GM12878 (cell line): ENCODE results near the gene AAMP. TPM values are rescaled to one million over a fixed set of nuclear protein-coding genes. Genes with fewer than 3 reads are reported as not detected.

Source experiments
- ATAC-seq: fragments of 200-7000 bp; cut with Tn5 transposase; 3 replicates; pipeline ENCODE4 v1.9.1; 2020; ENCODE audit warnings: mild to moderate bottlenecking, moderate library complexity
- BruUV-seq: library from RNA; stranded (reverse); fragments of 400-500 nt; replicated peaks from 2 replicates; lab custom pipeline; 2021; lab: Mats Ljungman, UMichigan
- CTCF ChIA-PET: fragments of 300-600 bp; sonication (Branson Sonifier 250); formaldehyde crosslinking; extraction: SDS; loops from one replicate; lab custom pipeline; 2021; ENCODE audit warnings: inconsistent platforms; lab: Yijun Ruan, JAX
- POLR2A ChIA-PET: fragments of 350-600 bp; formaldehyde crosslinking; extraction: SDS; loops from one replicate; lab custom pipeline; 2021; ENCODE audit warnings: inconsistent platforms; lab: Charles Lee
- RAD21 ChIA-PET: fragments of 300-600 bp; sonication (Branson Sonifier 250); formaldehyde crosslinking; loops from one replicate; lab custom pipeline; 2023; ENCODE audit warnings: antibody characterized with exemption; ENCODE audit not compliant: unreplicated experiment; lab: Charles Lee
- SMC1A ChIA-PET: fragments of 300-600 bp; sonication (Branson Sonifier 250); formaldehyde crosslinking; loops from one replicate; lab custom pipeline; 2023; ENCODE audit not compliant: unreplicated experiment, uncharacterized antibody; lab: Charles Lee
- DNase-seq: peaks from one replicate; pipeline ENCODE4 v3.0.0-alpha.2; 2011; ENCODE audit warnings: low read depth, low spot score
- FAIRE-seq: peaks from 3 replicates; lab custom pipeline; 2011; peaks lifted over from hg19 to GRCh38; lab: Jason Lieb, UNC
- H2AFZ ChIP-seq: 2 replicates; pipeline ENCODE4 v1.6.0; 2011; ENCODE audit warnings: low read depth, low read length, control low read depth; ENCODE audit not compliant: control insufficient read depth
- H3K27ac ChIP-seq: 2 replicates; pipeline ENCODE4 v1.5.1; 2011; ENCODE audit warnings: control low read depth; ENCODE audit not compliant: control insufficient read depth, insufficient read depth
- H3K27me3 ChIP-seq, 2 experiments: replicated peaks in 1 of 2; 2 replicates each; pipeline versions ENCODE4 v1.6.0 to v1.6.1; 2011; ENCODE audit warnings: low read length in 1 of 2; ENCODE audit not compliant: control insufficient read depth in 2 of 2, insufficient read depth in 2 of 2
- H3K36me3 ChIP-seq, 2 experiments: 2 replicates each; pipeline ENCODE4 v1.5.1; 2011; ENCODE audit warnings: low read length in 1 of 2; ENCODE audit not compliant: control insufficient read depth in 2 of 2, insufficient read depth in 2 of 2
- H3K4me1 ChIP-seq: 2 replicates; pipeline ENCODE4 v1.6.1; 2011; ENCODE audit warnings: mild to moderate bottlenecking, low read length, moderate library complexity, mixed read lengths; ENCODE audit not compliant: control insufficient read depth, insufficient read depth
- H3K4me2 ChIP-seq: 2 replicates; pipeline ENCODE4 v1.6.0; 2011; ENCODE audit warnings: control low read depth; ENCODE audit not compliant: control insufficient read depth, insufficient read depth
- H3K4me3 ChIP-seq: fragments of 200-600 bp; sonication (generic); 2 replicates; pipeline ENCODE4 v1.5.1; 2016
- H3K79me2 ChIP-seq: 2 replicates; pipeline ENCODE4 v1.6.0; 2011; ENCODE audit warnings: low read length; ENCODE audit not compliant: control insufficient read depth, insufficient read depth
- H3K9ac ChIP-seq: 2 replicates; pipeline ENCODE4 v1.8.0; 2011; ENCODE audit warnings: low read length, control low read depth, mixed read lengths; ENCODE audit not compliant: control insufficient read depth, insufficient read depth
- H3K9me3 ChIP-seq: replicated peaks from 3 replicates; pipeline ENCODE4 v1.5.1; 2011; ENCODE audit warnings: mild to moderate bottlenecking, low read length; ENCODE audit not compliant: control insufficient read depth, insufficient read depth
- H4K20me1 ChIP-seq: 2 replicates; pipeline ENCODE4 v1.6.0; 2011; ENCODE audit not compliant: control insufficient read depth, insufficient read depth
- CBFB ChIP-seq: IDR thresholded peaks from 2 replicates; pipeline ENCODE4 v1.6.1; 2016; ENCODE audit warnings: antibody characterized with exemption, low read depth
- EED ChIP-seq: sonication (generic); IDR thresholded peaks from 2 replicates; pipeline ENCODE4 v1.6.1; 2016; ENCODE audit warnings: antibody characterized with exemption, low read depth
- FOS ChIP-seq: IDR thresholded peaks from 3 replicates; pipeline ENCODE4 v1.6.1; 2011; ENCODE audit warnings: borderline replicate concordance; ENCODE audit not compliant: insufficient read length; ENCODE audit errors: extremely low read depth
- IRF4 ChIP-seq: IDR thresholded peaks from 2 replicates; pipeline ENCODE4 v1.6.1; 2011; ENCODE audit warnings: low read depth, low read length
- KAT2A ChIP-seq: conservative IDR thresholded peaks from 2 replicates; pipeline ENCODE4 v1.6.1; 2011; ENCODE audit warnings: low read depth, low read length; ENCODE audit not compliant: control insufficient read depth
- MEF2A ChIP-seq: IDR thresholded peaks from 2 replicates; pipeline ENCODE4 v1.6.1; 2011; ENCODE audit warnings: low read depth, mild to moderate bottlenecking, low read length, moderate library complexity; ENCODE audit not compliant: insufficient read depth
- NFXL1 ChIP-seq: fragments of 450-650 bp; IDR thresholded peaks from 2 replicates; pipeline ENCODE4 v1.6.1; 2017; ENCODE audit warnings: antibody characterized with exemption, mild to moderate bottlenecking, borderline replicate concordance
- PAX8 ChIP-seq: fragments of 450-650 bp; IDR thresholded peaks from 2 replicates; pipeline ENCODE4 v1.6.1; 2017; ENCODE audit warnings: mild to moderate bottlenecking, moderate library complexity
- POU2F2 ChIP-seq: IDR thresholded peaks from 3 replicates; pipeline ENCODE4 v1.6.1; 2011; ENCODE audit warnings: low read depth, mild to moderate bottlenecking, low read length, borderline replicate concordance
- RCOR1 ChIP-seq: conservative IDR thresholded peaks from 2 replicates; pipeline ENCODE4 v1.6.1; 2012; ENCODE audit warnings: low read depth, low read length, improper control_type of control experiment
- SPI1 ChIP-seq: IDR thresholded peaks from 2 replicates; pipeline ENCODE4 v1.6.1; 2011; ENCODE audit warnings: low read depth, mild to moderate bottlenecking, low read length, moderate library complexity, borderline replicate concordance; ENCODE audit not compliant: insufficient read depth
- TAF1 ChIP-seq: IDR thresholded peaks from 2 replicates; pipeline ENCODE4 v1.6.1; 2011; ENCODE audit warnings: mild to moderate bottlenecking, low read depth, low read length, borderline replicate concordance
- TARDBP ChIP-seq: IDR thresholded peaks from 2 replicates; pipeline ENCODE4 v1.6.1; 2016; ENCODE audit warnings: borderline replicate concordance
- ZNF274 ChIP-seq: IDR thresholded peaks from one replicate; pipeline ENCODE4 v1.8.0; 2011; ENCODE audit not compliant: insufficient read length, insufficient read depth
- ZNF384 ChIP-seq: IDR thresholded peaks from 2 replicates; pipeline ENCODE4 v1.6.1; 2012; ENCODE audit warnings: low read depth, mild to moderate bottlenecking, low read length, improper control_type of control experiment, borderline replicate concordance
- WGBS: methylation state at CpG from one replicate; pipeline ENCODE4 v1.1.6; 2016; ENCODE audit warnings: low lambda C conversion rate; ENCODE audit not compliant: insufficient replicate concordance, insufficient coverage; ENCODE audit errors: missing lambda C conversion rate; 5-methylcytosine and 5-hydroxymethylcytosine counted together
- in situ Hi-C: fragments of 300-500 bp; cut with MboI; formaldehyde crosslinking; loops from 9 replicates; pipeline ENCODE4 v1.14.3; 2018; ENCODE audit warnings: mixed read lengths
- intact Hi-C: fragments of 100-400 bp; cut with micrococcal nuclease; formaldehyde crosslinking; loops from one replicate; pipeline ENCODE4 v1.14.2; 2022; ENCODE audit not compliant: unreplicated experiment
- polyA plus RNA-seq, 11 experiments: library from polyadenylated mRNA; depleted of rRNA in 4 of 11; unstranded in 6 of 11; stranded (reverse) in 5 of 11; fragments of >200 nt; fragmentation: Nextera tagmentation in 4 of 11; fragmentation: Illumina TruSeq in 1 of 11; extraction: Ambion mirVana in 4 of 11; extraction: Trizol in 1 of 11; gene quantifications; 1 replicate in 1 of 11; 2 replicates in 10 of 11; pipeline versions ENCODE4 v1.2.1 to v1.2.3, GENCODE V29; 2011 to 2016; ENCODE audit warnings: inconsistent platforms in 2 of 11, missing spikeins in 2 of 11, low read depth in 1 of 11
- total RNA-seq, 4 experiments: library from RNA; depleted of rRNA in 3 of 4; stranded (reverse); fragments of >200 nt in 3 of 4; fragmentation: Illumina TruSeq in 1 of 4; extraction: Trizol in 1 of 4; gene quantifications; 2 replicates each; pipeline versions ENCODE4 v1.2.1 to v1.2.3, GENCODE V29; 2013 to 2021
- TF ChIP-seq, protein P1 (sequence below): fragments of 450-650 bp; IDR thresholded peaks from 2 replicates; pipeline ENCODE4 v1.6.1; 2017; ENCODE audit warnings: mild to moderate bottlenecking
- TF ChIP-seq, protein P2 (sequence below): IDR thresholded peaks from 2 replicates; pipeline ENCODE4 v1.6.1; 2011; ENCODE audit warnings: low read depth, mild to moderate bottlenecking, low read length, moderate library complexity, borderline replicate concordance; ENCODE audit errors: extremely low read depth
- TF ChIP-seq, protein P3 (sequence below): fragments of 450-650 bp; IDR thresholded peaks from 2 replicates; pipeline ENCODE4 v1.6.1; 2014; ENCODE audit warnings: mild to moderate bottlenecking

Gene AAMP
- total and polyA plus RNA-seq, 10 of the 15 experiments (the other 5 are each of a cell fraction or from before 2014, with no cell fraction given): 4.4 to 140 (median 81.9) TPM

DNA sequence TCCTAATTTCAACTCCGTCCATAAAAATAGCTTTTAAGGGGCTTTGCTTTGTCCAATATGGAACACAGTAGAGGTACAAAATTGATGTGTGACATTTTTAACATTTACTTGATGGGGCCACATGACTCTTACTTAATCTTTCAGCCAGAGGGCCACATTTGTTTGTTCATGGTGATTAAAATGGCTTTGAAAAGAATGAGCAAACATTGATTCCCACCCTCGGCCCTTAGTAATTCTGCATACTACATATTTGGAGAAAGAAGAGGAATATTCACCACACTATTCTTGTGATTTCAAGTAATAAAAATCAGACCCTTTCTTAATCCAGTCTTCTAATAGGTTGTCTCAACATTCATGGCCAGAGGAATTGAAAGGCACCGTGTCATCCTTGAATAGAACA, 35.4 kb downstream of the AAMP start:
- no peak for ATAC-seq
- Histone ChIP-seq H3K4me3 (no peak overlapping the region), H3K36me3 (peaks cover 26 to 53% of the 10 kb centered on the region in 2 experiments), H4K20me1 (peaks cover 3% of the 10 kb centered on the region; the same call in 1 of the 2 replicates), H3K27ac (no peak overlapping the region), H3K27me3 (no peaks in the 10 kb centered on the region), H3K9me3 (no peaks in the 10 kb centered on the region), H3K79me2 (peaks cover 20% of the 10 kb centered on the region), H2AFZ (no peak overlapping the region), H3K4me1 (peaks cover 14% of the 10 kb centered on the region), H3K9ac (no peak overlapping the region), H3K4me2 (no peak overlapping the region)
- ChIA-PET SMC1A (interaction anchor here (1.3 to 1.5 kb wide), 2 partner anchors 9 to 13 kb away, joined by 3 to 4 read pairs; no protein-coding TSS in a partner anchor), RAD21 (no interaction called here), CTCF (interaction anchor here (1.2 to 1.4 kb wide), 2 partner anchors 26 to 50 kb away, joined by 3 read pairs; no protein-coding TSS in a partner anchor), POLR2A (interaction anchor here (0.7 to 1.7 kb wide), 2 partner anchors 11 to 13 kb away, joined by 3 to 5 read pairs; no protein-coding TSS in a partner anchor)
- TF ChIP-seq, protein P1, sequence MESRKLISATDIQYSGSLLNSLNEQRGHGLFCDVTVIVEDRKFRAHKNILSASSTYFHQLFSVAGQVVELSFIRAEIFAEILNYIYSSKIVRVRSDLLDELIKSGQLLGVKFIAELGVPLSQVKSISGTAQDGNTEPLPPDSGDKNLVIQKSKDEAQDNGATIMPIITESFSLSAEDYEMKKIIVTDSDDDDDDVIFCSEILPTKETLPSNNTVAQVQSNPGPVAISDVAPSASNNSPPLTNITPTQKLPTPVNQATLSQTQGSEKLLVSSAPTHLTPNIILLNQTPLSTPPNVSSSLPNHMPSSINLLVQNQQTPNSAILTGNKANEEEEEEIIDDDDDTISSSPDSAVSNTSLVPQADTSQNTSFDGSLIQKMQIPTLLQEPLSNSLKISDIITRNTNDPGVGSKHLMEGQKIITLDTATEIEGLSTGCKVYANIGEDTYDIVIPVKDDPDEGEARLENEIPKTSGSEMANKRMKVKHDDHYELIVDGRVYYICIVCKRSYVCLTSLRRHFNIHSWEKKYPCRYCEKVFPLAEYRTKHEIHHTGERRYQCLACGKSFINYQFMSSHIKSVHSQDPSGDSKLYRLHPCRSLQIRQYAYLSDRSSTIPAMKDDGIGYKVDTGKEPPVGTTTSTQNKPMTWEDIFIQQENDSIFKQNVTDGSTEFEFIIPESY: no peak
- no peak for TF ChIP-seq ZNF274
- no peak for TF ChIP-seq PAX8
- TF ChIP-seq TARDBP: no peak
- no peak for TF ChIP-seq EED
- TF ChIP-seq RCOR1: no peak
- TF ChIP-seq FOS: no peak
- no peak for TF ChIP-seq MEF2A
- TF ChIP-seq POU2F2: no peak
- no peak for TF ChIP-seq SPI1
- TF ChIP-seq CBFB: no peak
- no peak for TF ChIP-seq NFXL1
- no peak for TF ChIP-seq ZNF384
- TF ChIP-seq, protein P2, sequence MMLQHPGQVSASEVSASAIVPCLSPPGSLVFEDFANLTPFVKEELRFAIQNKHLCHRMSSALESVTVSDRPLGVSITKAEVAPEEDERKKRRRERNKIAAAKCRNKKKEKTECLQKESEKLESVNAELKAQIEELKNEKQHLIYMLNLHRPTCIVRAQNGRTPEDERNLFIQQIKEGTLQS: no peak
- no peak for TF ChIP-seq IRF4
- TF ChIP-seq, protein P3, sequence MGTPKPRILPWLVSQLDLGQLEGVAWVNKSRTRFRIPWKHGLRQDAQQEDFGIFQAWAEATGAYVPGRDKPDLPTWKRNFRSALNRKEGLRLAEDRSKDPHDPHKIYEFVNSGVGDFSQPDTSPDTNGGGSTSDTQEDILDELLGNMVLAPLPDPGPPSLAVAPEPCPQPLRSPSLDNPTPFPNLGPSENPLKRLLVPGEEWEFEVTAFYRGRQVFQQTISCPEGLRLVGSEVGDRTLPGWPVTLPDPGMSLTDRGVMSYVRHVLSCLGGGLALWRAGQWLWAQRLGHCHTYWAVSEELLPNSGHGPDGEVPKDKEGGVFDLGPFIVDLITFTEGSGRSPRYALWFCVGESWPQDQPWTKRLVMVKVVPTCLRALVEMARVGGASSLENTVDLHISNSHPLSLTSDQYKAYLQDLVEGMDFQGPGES: no peak
- TF ChIP-seq KAT2A: no peak
- TF ChIP-seq TAF1: no peak
- BruUV-seq: no TSS peak
- in situ Hi-C loops (no loop called here), intact Hi-C loops (no loop called here)
- no peak for DNase-seq
- 63% methylated on average over 3 of the region's 3 CpGs for WGBS
- FAIRE-seq: no peak
